GM23248 (cell line): Measurements from ENCODE around the gene KRTAP10-10. TPM values are rescaled to one million over a fixed set of nuclear protein-coding genes. Genes with fewer than 3 reads are reported as not detected.

Source experiments
- DNase-seq: peaks from one replicate; pipeline ENCODE4 v3.0.0-alpha.2; 2015
- H2AFZ ChIP-seq: fragments of 200-600 bp; sonication (generic); 2 replicates; pipeline ENCODE4 v1.6.1; 2016; ENCODE audit warnings: antibody characterized with exemption
- H3F3A ChIP-seq: fragments of 200-600 bp; sonication (generic); 2 replicates; pipeline ENCODE4 v1.6.1; 2016; ENCODE audit warnings: mild to moderate bottlenecking, antibody characterized with exemption, mixed run types; ENCODE audit not compliant: insufficient read depth
- H3K27ac ChIP-seq: fragments of 200-600 bp; sonication (generic); 2 replicates; pipeline ENCODE4 v1.5.1; 2016; ENCODE audit warnings: mild to moderate bottlenecking
- H3K27me3 ChIP-seq: fragments of 200-600 bp; sonication (generic); replicated peaks from 2 replicates; pipeline ENCODE4 v1.6.1; 2016; ENCODE audit warnings: mild to moderate bottlenecking; ENCODE audit not compliant: insufficient read depth
- H3K36me3 ChIP-seq: fragments of 200-600 bp; sonication (generic); 2 replicates; pipeline ENCODE4 v1.6.1; 2016; ENCODE audit warnings: low read depth, mild to moderate bottlenecking
- H3K4me1 ChIP-seq: fragments of 200-600 bp; sonication (generic); 2 replicates; pipeline ENCODE4 v1.6.1; 2016; ENCODE audit warnings: mild to moderate bottlenecking; ENCODE audit not compliant: insufficient read depth
- H3K4me2 ChIP-seq: fragments of 200-600 bp; sonication (generic); one replicate; pipeline ENCODE4 v1.6.1; 2016; ENCODE audit warnings: mild to moderate bottlenecking; ENCODE audit not compliant: unreplicated experiment
- H3K4me3 ChIP-seq: fragments of 200-600 bp; sonication (generic); 2 replicates; pipeline ENCODE4 v1.5.1; 2016; ENCODE audit warnings: mild to moderate bottlenecking
- H3K79me2 ChIP-seq: fragments of 200-600 bp; sonication (generic); 2 replicates; pipeline ENCODE4 v1.6.1; 2016; ENCODE audit warnings: mild to moderate bottlenecking; ENCODE audit not compliant: insufficient read depth
- H3K9ac ChIP-seq: fragments of 200-600 bp; sonication (generic); 2 replicates; pipeline ENCODE4 v1.6.1; 2016; ENCODE audit warnings: mild to moderate bottlenecking
- H3K9me2 ChIP-seq: fragments of 200-600 bp; sonication (generic); 2 replicates; pipeline ENCODE4 v1.6.1; 2016; ENCODE audit warnings: mixed run types, mild to moderate bottlenecking, moderate library complexity; ENCODE audit not compliant: insufficient read depth
- H3K9me3 ChIP-seq: fragments of 200-600 bp; sonication (generic); one replicate; pipeline ENCODE4 v1.6.1; 2017; ENCODE audit warnings: low read depth
- H4K20me1 ChIP-seq: fragments of 200-600 bp; sonication (generic); 2 replicates; pipeline ENCODE4 v1.6.0; 2016; ENCODE audit not compliant: insufficient read depth
- EZH2 ChIP-seq: fragments of 200-600 bp; sonication (generic); IDR thresholded peaks from 2 replicates; pipeline ENCODE4 v1.6.1; 2018; ENCODE audit warnings: antibody characterized with exemption, mild to moderate bottlenecking; ENCODE audit not compliant: insufficient read depth, poor library complexity, severe bottlenecking
- EZH2phosphoT487 ChIP-seq: fragments of 200-600 bp; sonication (generic); IDR thresholded peaks from 2 replicates; pipeline ENCODE4 v1.6.1; 2018; ENCODE audit warnings: antibody characterized with exemption, moderate library complexity, mild to moderate bottlenecking, low read depth; ENCODE audit not compliant: insufficient read depth
- WGBS, 2 experiments: methylation state at CpG; one replicate each; pipeline ENCODE4 v1.1.6; 2015 to 2017; ENCODE audit warnings: low lambda C conversion rate in 2 of 2, low coverage in 1 of 2; ENCODE audit errors: missing lambda C conversion rate in 2 of 2; 5-methylcytosine and 5-hydroxymethylcytosine counted together
- in situ Hi-C: fragments of 300-500 bp; cut with MboI; formaldehyde crosslinking; loops from 2 replicates; pipeline ENCODE4 v1.15.0; 2020
- polyA plus RNA-seq: library from polyadenylated mRNA; unstranded; fragments of >200 nt; fragmentation: Nextera tagmentation; extraction: Ambion mirVana; gene quantifications from 2 replicates; pipeline ENCODE4 v1.2.1, GENCODE V29; 2016
- total RNA-seq: library from RNA; depleted of rRNA; stranded (reverse); fragments of >200 nt; shearing (Covaris generic); gene quantifications from 2 replicates; pipeline ENCODE4 v1.2.3, GENCODE V29; 2014

The KRTAP10-10 gene
- total and polyA plus RNA-seq, 2 experiments from 2014 or later: not detected

DNA sequence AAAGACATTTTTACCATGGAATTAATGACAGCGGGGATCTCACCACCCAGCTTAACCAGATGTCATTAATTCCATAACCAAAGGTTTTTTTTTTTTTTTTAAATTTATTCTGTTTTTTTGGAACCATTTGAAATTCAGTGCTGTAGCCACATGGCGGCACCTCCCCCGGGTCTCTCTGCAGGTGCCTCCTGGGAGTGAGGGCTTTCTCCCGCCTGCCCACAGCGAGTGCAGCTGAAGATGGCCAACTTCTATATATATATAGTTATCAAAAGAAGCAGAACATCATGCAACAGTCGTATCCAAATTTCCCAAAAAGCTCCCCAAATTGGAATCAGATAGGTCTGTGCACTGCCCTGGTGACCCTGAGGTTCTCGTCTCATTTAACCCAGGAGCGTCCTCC is 21.7 kb upstream of the KRTAP10-10 start:
- in situ Hi-C loops: no loop called here
- WGBS, 2 experiments: 23 to 26% methylated on average over 8 of the region's 8 CpGs

GRCh38 chr21:44615911-44616590 is 21.1 kb upstream of the KRTAP10-10 start:
- no peaks in the 10 kb centered on the region for H3K9me3 ChIP-seq
- H3K27ac ChIP-seq: no peak overlapping the region
- H3K4me1 ChIP-seq: no peaks in the 10 kb centered on the region
- TF ChIP-seq EZH2phosphoT487 (no peak), EZH2 (no peak)
- no peaks in the 10 kb centered on the region for H3K36me3 ChIP-seq
- H3K4me2 ChIP-seq: no peak overlapping the region
- no peaks in the 10 kb centered on the region for H3K9me2 ChIP-seq
- H2AFZ ChIP-seq: no peak overlapping the region
- no peak overlapping the region for H3K9ac ChIP-seq
- WGBS, 2 experiments: 30 to 34% methylated on average over 16 to 17 of the region's 17 CpGs
- no peak overlapping the region for H3K4me3 ChIP-seq
- H3K27me3 ChIP-seq: no peaks in the 10 kb centered on the region; the same call in 1 of the 2 replicates
- no peaks in the 10 kb centered on the region for H4K20me1 ChIP-seq
- in situ Hi-C loops: no loop called here
- H3F3A ChIP-seq: no peaks in the 10 kb centered on the region
- no peaks in the 10 kb centered on the region for H3K79me2 ChIP-seq
- no peak for DNase-seq

More for the DNA sequence above, 21.7 kb upstream of the KRTAP10-10 start:
- H3K36me3 ChIP-seq: no peaks in the 10 kb centered on the region
- H2AFZ ChIP-seq: no peak overlapping the region
- TF ChIP-seq EZH2 (no peak), EZH2phosphoT487 (no peak)
- no peak overlapping the region for H3K4me2 ChIP-seq
- no peaks in the 10 kb centered on the region for H3K4me1 ChIP-seq
- no peaks in the 10 kb centered on the region for H4K20me1 ChIP-seq
- no peak overlapping the region for H3K4me3 ChIP-seq
- H3K9me2 ChIP-seq: no peaks in the 10 kb centered on the region
- no peaks in the 10 kb centered on the region; the same call in 1 of the 2 replicates for H3K27me3 ChIP-seq
- no peaks in the 10 kb centered on the region for H3F3A ChIP-seq
- H3K9me3 ChIP-seq: no peaks in the 10 kb centered on the region
- no peak for DNase-seq
- H3K9ac ChIP-seq: no peak overlapping the region
- no peaks in the 10 kb centered on the region for H3K79me2 ChIP-seq
- no peak overlapping the region for H3K27ac ChIP-seq

DNA sequence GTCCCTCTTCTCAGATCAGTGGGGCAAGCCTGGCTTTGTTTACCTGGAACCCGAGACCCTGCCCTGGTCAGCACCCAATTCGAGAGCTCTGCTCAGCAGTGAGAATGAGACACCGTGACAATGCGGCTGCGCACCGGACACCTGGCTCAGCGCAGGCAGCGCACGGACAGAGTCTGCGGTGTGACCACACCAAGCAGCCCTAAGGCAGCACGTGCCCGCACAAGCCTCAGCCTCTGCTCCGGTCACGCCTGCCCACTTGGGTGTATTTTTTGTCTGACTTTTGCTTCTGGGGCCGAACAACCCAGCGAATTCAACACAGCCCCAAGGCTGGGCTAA is 20.6 kb upstream of the KRTAP10-10 start:
- no peaks in the 10 kb centered on the region for H4K20me1 ChIP-seq
- H3K9ac ChIP-seq: no peak overlapping the region
- no peaks in the 10 kb centered on the region for H3K4me1 ChIP-seq
- H2AFZ ChIP-seq: no peak overlapping the region
- H3K27ac ChIP-seq: no peak overlapping the region
- TF ChIP-seq EZH2phosphoT487 (no peak), EZH2 (no peak)
- no peak for DNase-seq
- H3K9me3 ChIP-seq: no peaks in the 10 kb centered on the region
- H3K36me3 ChIP-seq: no peaks in the 10 kb centered on the region
- no peak overlapping the region for H3K4me3 ChIP-seq
- H3K27me3 ChIP-seq: no peaks in the 10 kb centered on the region; the same call in 1 of the 2 replicates
- in situ Hi-C loops: no loop called here
- no peaks in the 10 kb centered on the region for H3K9me2 ChIP-seq
- H3K4me2 ChIP-seq: no peak overlapping the region
- H3K79me2 ChIP-seq: no peaks in the 10 kb centered on the region
- WGBS, 2 experiments: 50 to 55% methylated on average over 16 of the region's 16 CpGs
- no peaks in the 10 kb centered on the region for H3F3A ChIP-seq

DNA sequence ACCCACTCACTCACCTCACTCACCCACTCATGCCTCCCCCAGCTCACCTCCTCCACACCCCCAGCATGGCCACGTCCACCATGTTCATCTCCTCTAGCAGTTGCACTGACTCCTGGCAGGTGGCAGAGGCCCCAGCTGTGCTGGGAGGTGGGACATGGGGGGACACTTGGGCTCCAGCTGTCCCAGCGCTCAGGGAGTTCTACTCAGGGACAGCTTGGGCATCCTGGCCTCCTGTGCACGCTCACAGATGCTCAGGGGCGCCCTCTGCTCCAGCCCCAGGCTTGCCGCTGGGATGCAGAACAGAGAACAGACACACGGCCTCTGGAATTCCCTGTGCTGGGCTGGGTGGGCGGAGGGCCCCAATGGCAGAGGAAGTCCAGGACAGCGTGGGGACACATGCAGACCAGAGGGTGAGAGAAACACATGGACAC is 20.1 kb upstream of the KRTAP10-10 start:
- Histone ChIP-seq H3K27ac (no peak overlapping the region), H3K9ac (no peak overlapping the region), H3K4me3 (no peak overlapping the region), H3K9me2 (no peaks in the 10 kb centered on the region), H3K4me1 (no peaks in the 10 kb centered on the region), H2AFZ (no peak overlapping the region), H3F3A (no peaks in the 10 kb centered on the region), H3K4me2 (no peak overlapping the region), H3K27me3 (no peaks in the 10 kb centered on the region; the same call in 1 of the 2 replicates), H3K9me3 (no peaks in the 10 kb centered on the region), H3K36me3 (no peaks in the 10 kb centered on the region), H4K20me1 (no peaks in the 10 kb centered on the region), H3K79me2 (no peaks in the 10 kb centered on the region)
- DNase-seq: no peak
- in situ Hi-C loops: no loop called here
- 9 to 11% methylated on average over 8 of the region's 8 CpGs for WGBS, 2 experiments
- TF ChIP-seq EZH2phosphoT487 (no peak), EZH2 (no peak)
